K562 (cell line): ENCODE measurements around the gene TNKS2. TPM values are rescaled to one million over a fixed set of nuclear protein-coding genes. Genes with fewer than 3 reads are reported as not detected.

Experiments
- ATAC-seq: fragments of 200-7000 bp; cut with Tn5 transposase; 3 replicates; pipeline ENCODE4 v1.9.1; 2020; ENCODE audit warnings: moderate library complexity
- BruUV-seq: library from RNA; stranded (reverse); fragments of 400-500 nt; replicated peaks from 2 replicates; lab custom pipeline; 2021; lab: Mats Ljungman, UMichigan
- CTCF ChIA-PET: fragments of 300-600 bp; formaldehyde crosslinking; extraction: SDS; loops from one replicate; lab custom pipeline; 2021; ENCODE audit warnings: low intra/inter-chr PET ratio; lab: Yijun Ruan, JAX
- POLR2A ChIA-PET: fragments of 300-600, 350-650 bp; sonication (Branson Sonifier 250); formaldehyde crosslinking; extraction: SDS; loops from one replicate; lab custom pipeline; 2021; ENCODE audit warnings: antibody characterized with exemption, inconsistent platforms; lab: Yijun Ruan, JAX
- DNase-seq, 4 experiments: peaks; one replicate each; pipeline versions ENCODE4 v3.0.0 to v3.0.0-alpha.2; 2011 to 2018; ENCODE audit warnings: low spot score in 3 of 4, mixed read lengths in 3 of 4; ENCODE audit errors: extremely low read depth in 1 of 4
- FAIRE-seq: peaks from 2 replicates; lab custom pipeline; 2011; peaks lifted over from hg19 to GRCh38; lab: Jason Lieb, UNC
- H2AFZ ChIP-seq: 2 replicates; pipeline ENCODE4 v1.6.0; 2011; ENCODE audit warnings: low read depth, low read length, control low read depth, inconsistent platforms
- H3K27ac ChIP-seq: fragments of 200-600 bp; 3 replicates; pipeline ENCODE4 v1.8.0; 2011; ENCODE audit warnings: low read depth, mild to moderate bottlenecking, control low read depth, inconsistent platforms, low read length, moderate library complexity, mixed read lengths; ENCODE audit errors: extremely low read depth
- H3K27me3 ChIP-seq, 2 experiments: fragments of 300-600 bp in 1 of 2; 2 replicates in 1 of 2; 3 replicates in 1 of 2; pipeline versions ENCODE4 v1.6.0 to v1.8.0; 2011; ENCODE audit warnings: inconsistent platforms in 2 of 2, low read length in 2 of 2, mild to moderate bottlenecking in 1 of 2, mixed read lengths in 1 of 2, moderate library complexity in 1 of 2; ENCODE audit not compliant: control insufficient read depth in 2 of 2, insufficient read depth in 2 of 2
- H3K36me3 ChIP-seq: fragments of 300-600 bp; 3 replicates; pipeline ENCODE4 v1.8.0; 2011; ENCODE audit warnings: mild to moderate bottlenecking, low read length, inconsistent platforms; ENCODE audit not compliant: control insufficient read depth, insufficient read depth
- H3K4me1 ChIP-seq, 2 experiments: fragments of 200-600 bp in 1 of 2; replicated peaks in 1 of 2; 2 replicates in 1 of 2; 3 replicates in 1 of 2; pipeline versions ENCODE4 v1.5.1 to v1.8.0; 2011; ENCODE audit warnings: inconsistent platforms in 2 of 2, low read length in 2 of 2, mild to moderate bottlenecking in 1 of 2, mixed read lengths in 1 of 2, moderate library complexity in 1 of 2; ENCODE audit not compliant: control insufficient read depth in 2 of 2, insufficient read depth in 2 of 2
- H3K4me2 ChIP-seq: 2 replicates; pipeline ENCODE4 v1.6.1; 2011; ENCODE audit warnings: low read length, control low read depth, inconsistent platforms, mixed read lengths; ENCODE audit not compliant: insufficient read depth
- H3K4me3 ChIP-seq: fragments of 200-600 bp; sonication (generic), shearing (Covaris generic); 2 replicates; pipeline ENCODE4 v1.5.1; 2016; ENCODE audit warnings: control low read depth, inconsistent platforms
- H3K79me2 ChIP-seq: fragments of 200-600 bp; 3 replicates; pipeline ENCODE4 v1.8.0; 2011; ENCODE audit warnings: low read length, inconsistent platforms; ENCODE audit not compliant: control insufficient read depth, insufficient read depth
- H3K9ac ChIP-seq, 2 experiments: 2 replicates each; pipeline versions ENCODE4 v1.6.0 to v1.6.1; 2011; ENCODE audit warnings: low read depth in 2 of 2, low read length in 2 of 2, control low read depth in 1 of 2, inconsistent platforms in 1 of 2, mild to moderate bottlenecking in 1 of 2, mixed read lengths in 1 of 2; ENCODE audit not compliant: insufficient read depth in 1 of 2
- H3K9me1 ChIP-seq: one replicate; pipeline ENCODE4 v1.6.0; 2011; ENCODE audit warnings: inconsistent platforms, mild to moderate bottlenecking, low read length, moderate library complexity; ENCODE audit not compliant: control insufficient read depth, insufficient read depth
- H3K9me3 ChIP-seq: replicated peaks from 2 replicates; pipeline ENCODE4 v1.5.1; 2011; ENCODE audit warnings: low read depth, low read length, inconsistent platforms; ENCODE audit not compliant: control insufficient read depth, insufficient read depth
- H4K20me1 ChIP-seq: replicated peaks from 2 replicates; pipeline ENCODE4 v1.6.1; 2011; ENCODE audit warnings: low read length, inconsistent platforms, mixed read lengths; ENCODE audit not compliant: control insufficient read depth, insufficient read depth
- BCLAF1 ChIP-seq, 2 experiments: fragments of 450-650 bp in 1 of 2; IDR thresholded peaks; 2 replicates each; pipeline ENCODE4 v1.6.1; 2011 to 2017; ENCODE audit warnings: low read depth in 2 of 2, antibody characterized with exemption in 1 of 2, borderline replicate concordance in 1 of 2, low read length in 1 of 2, mild to moderate bottlenecking in 1 of 2, mixed read lengths in 1 of 2; ENCODE audit not compliant: control insufficient read depth in 1 of 2
- DNMT1 ChIP-seq: fragments of 450-650 bp; IDR thresholded peaks from 2 replicates; pipeline ENCODE4 v1.6.1; 2016; ENCODE audit warnings: antibody characterized with exemption, mild to moderate bottlenecking
- HCFC1 ChIP-seq: IDR thresholded peaks from 2 replicates; pipeline ENCODE4 v1.6.1; 2012; ENCODE audit warnings: low read depth, low read length, improper control_type of control experiment
- HIVEP1 ChIP-seq: fragments of 250-450 bp; sonication (Bioruptor Pico); IDR thresholded peaks from 2 replicates; pipeline ENCODE4 v1.4.0; 2020; ENCODE audit warnings: mild to moderate bottlenecking
- MYNN ChIP-seq, 2 experiments: sonication (generic); formaldehyde crosslinking in 1 of 2; IDR thresholded peaks; 2 replicates each; pipeline versions ENCODE4 v1.5.0 to v1.6.1; 2016 to 2020; ENCODE audit warnings: antibody characterized with exemption in 1 of 2, missing genetic modification reagents in 1 of 2
- NCOA6 ChIP-seq: fragments of 450-650 bp; IDR thresholded peaks from 2 replicates; pipeline ENCODE4 v1.6.1; 2017; ENCODE audit warnings: mild to moderate bottlenecking
- PHF20 ChIP-seq: fragments of 450-650 bp; IDR thresholded peaks from 2 replicates; pipeline ENCODE4 v1.6.1; 2018; ENCODE audit not compliant: partially characterized antibody
- PYGO2 ChIP-seq: fragments of 450-650 bp; IDR thresholded peaks from 2 replicates; pipeline ENCODE4 v1.6.1; 2016; ENCODE audit warnings: mild to moderate bottlenecking, missing genetic modification characterization, moderate library complexity, missing compliant biosample characterization
- SMAD3 ChIP-seq: fragments of 450-650 bp; formaldehyde crosslinking; conservative IDR thresholded peaks from 2 replicates; pipeline ENCODE4 v1.4.0; 2020; ENCODE audit warnings: mild to moderate bottlenecking
- SMARCA4 ChIP-seq: fragments of 450-650 bp; IDR thresholded peaks from 2 replicates; pipeline ENCODE4 v1.6.1; 2016
- SRF ChIP-seq, 2 experiments: fragments of 250-450, 450-650 bp in 1 of 2; sonication (Bioruptor Pico) in 1 of 2; sonication (generic) in 1 of 2; formaldehyde crosslinking; IDR thresholded peaks; 2 replicates each; pipeline versions ENCODE4 v1.5.0 to v1.5.1; 2020 to 2022; ENCODE audit warnings: mild to moderate bottlenecking in 1 of 2, missing genetic modification reagents in 1 of 2
- ZBTB34 ChIP-seq: fragments of 250-450 bp; sonication (Bioruptor Pico); IDR thresholded peaks from 2 replicates; pipeline ENCODE4 v1.8.0; 2021; ENCODE audit warnings: mild to moderate bottlenecking, moderate library complexity
- WGBS: fragments of 100-300 bp; shearing (Covaris generic); methylation state at CpG from one replicate; pipeline ENCODE4 v1.1.6; 2016; ENCODE audit warnings: low coverage, mixed read lengths; ENCODE audit not compliant: insufficient coverage; ENCODE audit errors: missing lambda C conversion rate; 5-methylcytosine and 5-hydroxymethylcytosine counted together
- in situ Hi-C: fragments of 300-500 bp; cut with MboI; formaldehyde crosslinking; loops from 4 replicates; pipeline ENCODE4 v1.15.0; 2018; ENCODE audit warnings: inconsistent platforms, mixed read lengths
- intact Hi-C: fragments of 100-400 bp; cut with micrococcal nuclease; formaldehyde crosslinking; loops from 2 replicates; pipeline ENCODE4 v1.14.2; 2022
- polyA plus RNA-seq, 8 experiments: library from polyadenylated mRNA; depleted of rRNA in 4 of 8; stranded (reverse) in 5 of 8; unstranded in 3 of 8; fragments of >200 nt; fragmentation: Nextera tagmentation in 2 of 8; fragmentation: Illumina TruSeq in 1 of 8; extraction: Ambion mirVana in 2 of 8; extraction: Trizol in 1 of 8; gene quantifications; 2 replicates each; pipeline versions ENCODE4 v1.2.1 to v1.2.3, GENCODE V29; 2011 to 2014; ENCODE audit warnings: inconsistent platforms in 1 of 8, missing spikeins in 1 of 8
- total RNA-seq, 7 experiments: library from RNA; depleted of rRNA in 6 of 7; stranded (reverse); fragments of >200 nt in 6 of 7; fragmentation: Illumina TruSeq in 2 of 7; extraction: Trizol in 2 of 7; gene quantifications; 2 replicates each; pipeline versions ENCODE4 v1.2.1 to v1.2.3, GENCODE V29; 2011 to 2021; ENCODE audit warnings: low replicate concordance in 1 of 7
- TF ChIP-seq, protein P1 (sequence below): sonication (generic); formaldehyde crosslinking; IDR thresholded peaks from 2 replicates; pipeline ENCODE4 v1.8.0; 2022; ENCODE audit warnings: missing genetic modification reagents, mild to moderate bottlenecking, moderate library complexity, borderline replicate concordance
- TF ChIP-seq, protein P2 (sequence below): fragments of 250-450 bp; sonication (Bioruptor Pico); IDR thresholded peaks from 2 replicates; pipeline ENCODE4 v1.5.0; 2020; ENCODE audit warnings: mild to moderate bottlenecking

Gene TNKS2
- total and polyA plus RNA-seq, 9 of the 15 experiments (the other 6 are each of a cell fraction or from before 2014, with no cell fraction given) = 3.5 to 19.8 (median 8.6) TPM

- FAIRE-seq = peak; percentile 56
- peak within 1 kb of the TSS; percentile 74 for H3K4me3 ChIP-seq
- in situ Hi-C loops (loop anchor here (25.0 kb wide), 2 partner anchors 622 to 997 kb away; partner anchors contain the start of gene ANKRD1), intact Hi-C loops (loop anchor here (2.0 to 10.0 kb wide), 3 partner anchors 42 to 524 kb away; no protein-coding TSS in a partner anchor)
- peak within 1 kb of the TSS; percentile 50; the same call in 1 of the 3 replicates for H3K27ac ChIP-seq
- peak; percentile 42 to 76 (median 54) for DNase-seq
- peak within 1 kb of the TSS; percentile 95 for H2AFZ ChIP-seq
- ATAC-seq = peak; percentile 68
- H3K36me3 ChIP-seq = no peaks in the 10 kb centered on the region
- H3K4me2 ChIP-seq = peak within 1 kb of the TSS; percentile 81
- 0% methylated on average over 14 of the region's 19 CpGs for WGBS
- POLR2A ChIA-PET = interaction anchor here (0.8 to 1.5 kb wide), 2 partner anchors 12 to 15 kb away, joined by 3 to 4 read pairs; partner anchors contain the start of gene BTAF1
- peak within 1 kb of the TSS; percentile 65 to 91 for H3K9ac ChIP-seq
- CTCF ChIA-PET = interaction anchor here (1.0 to 1.5 kb wide), 2 partner anchors 151 to 416 kb away, joined by 3 to 4 read pairs; no protein-coding TSS in a partner anchor
- no peaks in the 10 kb centered on the region for H3K27me3 ChIP-seq
- H3K4me1 ChIP-seq = peaks cover 0 to 10% of the 10 kb centered on the region in 2 experiments; a peak in 2 of 5 replicates
- BruUV-seq = no TSS peak
- peaks cover 7% of the 10 kb centered on the region; the same call in 1 of the 3 replicates for H3K79me2 ChIP-seq
- no peaks in the 10 kb centered on the region for H3K9me1 ChIP-seq
- no peaks in the 10 kb centered on the region for H4K20me1 ChIP-seq
- H3K9me3 ChIP-seq = no peaks in the 10 kb centered on the region
- TF ChIP-seq, protein P1, sequence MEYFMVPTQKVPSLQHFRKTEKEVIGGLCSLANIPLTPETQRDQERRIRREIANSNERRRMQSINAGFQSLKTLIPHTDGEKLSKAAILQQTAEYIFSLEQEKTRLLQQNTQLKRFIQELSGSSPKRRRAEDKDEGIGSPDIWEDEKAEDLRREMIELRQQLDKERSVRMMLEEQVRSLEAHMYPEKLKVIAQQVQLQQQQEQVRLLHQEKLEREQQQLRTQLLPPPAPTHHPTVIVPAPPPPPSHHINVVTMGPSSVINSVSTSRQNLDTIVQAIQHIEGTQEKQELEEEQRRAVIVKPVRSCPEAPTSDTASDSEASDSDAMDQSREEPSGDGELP = peak; percentile 9; the same call in 1 of the 2 replicates
- TF ChIP-seq NCOA6 (no peak), HIVEP1 (no peak), SRF (CRISPR knock-in tag; IDR thresholded peaks at IDR 0.05) (peak in 1 of 2 experiments; percentile 58; a peak in 1 of 4 replicates), SMAD3 (CRISPR knock-in tag) (no peak), DNMT1 (no peak), HCFC1 (no peak), MYNN (IDR thresholded peaks at IDR 0.05) (peak; percentile 3; the same call in 1 of the 2 replicates), MYNN (CRISPR knock-in tag; IDR thresholded peaks at IDR 0.05) (no peak), PHF20 (no peak), SMARCA4 (peak; percentile 23; the same call in 1 of the 2 replicates), PYGO2 (tag) (no peak), BCLAF1 (IDR thresholded peaks at IDR 0.05; ENCODE audit: borderline replicate concordance in 1 of 2, control insufficient read depth in 1 of 2, low read depth in 2 of 2, low read length in 1 of 2) (no peak), ZBTB34 (CRISPR knock-in tag) (no peak)
- TF ChIP-seq, protein P2, sequence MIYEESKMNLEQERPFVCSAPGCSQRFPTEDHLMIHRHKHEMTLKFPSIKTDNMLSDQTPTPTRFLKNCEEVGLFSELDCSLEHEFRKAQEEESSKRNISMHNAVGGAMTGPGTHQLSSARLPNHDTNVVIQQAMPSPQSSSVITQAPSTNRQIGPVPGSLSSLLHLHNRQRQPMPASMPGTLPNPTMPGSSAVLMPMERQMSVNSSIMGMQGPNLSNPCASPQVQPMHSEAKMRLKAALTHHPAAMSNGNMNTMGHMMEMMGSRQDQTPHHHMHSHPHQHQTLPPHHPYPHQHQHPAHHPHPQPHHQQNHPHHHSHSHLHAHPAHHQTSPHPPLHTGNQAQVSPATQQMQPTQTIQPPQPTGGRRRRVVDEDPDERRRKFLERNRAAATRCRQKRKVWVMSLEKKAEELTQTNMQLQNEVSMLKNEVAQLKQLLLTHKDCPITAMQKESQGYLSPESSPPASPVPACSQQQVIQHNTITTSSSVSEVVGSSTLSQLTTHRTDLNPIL = no peak
Measured at GRCh38 chr10:91909117-91909677, 111.0 kb downstream of the TNKS2 start, which contains the start of gene FGFBP3. Gene FGFBP3, minus strand, starts transcription at chr10:91909486. Its CDS starts 517 bp downstream, at chr10:91908969.
